ENCODE measurements around the gene ZNF76.
A peak's percentile ranks its signal among the peaks of the same experiment; 100 is the strongest.

GRCh38 chr6:35259948-35260590 lies 534 bp downstream of the ZNF76 start:
- TF ChIP-seq CTCF (IDR thresholded peaks at IDR 0.05; ENCODE audit: low read depth, low read length) (no peak), POLR2A (IDR thresholded peaks at IDR 0.05; ENCODE audit: extremely low read depth, insufficient read length) (peak; percentile 9)

All from NB4 (cell line).